ENCODE results near the gene FOXJ1. TPM values are rescaled to one million over a fixed set of nuclear protein-coding genes. Genes with fewer than 3 reads are reported as not detected.

The FOXJ1 gene
- total and polyA plus RNA-seq, 2 experiments from 2014 or later: 1.1 to 1.6 TPM

DNA sequence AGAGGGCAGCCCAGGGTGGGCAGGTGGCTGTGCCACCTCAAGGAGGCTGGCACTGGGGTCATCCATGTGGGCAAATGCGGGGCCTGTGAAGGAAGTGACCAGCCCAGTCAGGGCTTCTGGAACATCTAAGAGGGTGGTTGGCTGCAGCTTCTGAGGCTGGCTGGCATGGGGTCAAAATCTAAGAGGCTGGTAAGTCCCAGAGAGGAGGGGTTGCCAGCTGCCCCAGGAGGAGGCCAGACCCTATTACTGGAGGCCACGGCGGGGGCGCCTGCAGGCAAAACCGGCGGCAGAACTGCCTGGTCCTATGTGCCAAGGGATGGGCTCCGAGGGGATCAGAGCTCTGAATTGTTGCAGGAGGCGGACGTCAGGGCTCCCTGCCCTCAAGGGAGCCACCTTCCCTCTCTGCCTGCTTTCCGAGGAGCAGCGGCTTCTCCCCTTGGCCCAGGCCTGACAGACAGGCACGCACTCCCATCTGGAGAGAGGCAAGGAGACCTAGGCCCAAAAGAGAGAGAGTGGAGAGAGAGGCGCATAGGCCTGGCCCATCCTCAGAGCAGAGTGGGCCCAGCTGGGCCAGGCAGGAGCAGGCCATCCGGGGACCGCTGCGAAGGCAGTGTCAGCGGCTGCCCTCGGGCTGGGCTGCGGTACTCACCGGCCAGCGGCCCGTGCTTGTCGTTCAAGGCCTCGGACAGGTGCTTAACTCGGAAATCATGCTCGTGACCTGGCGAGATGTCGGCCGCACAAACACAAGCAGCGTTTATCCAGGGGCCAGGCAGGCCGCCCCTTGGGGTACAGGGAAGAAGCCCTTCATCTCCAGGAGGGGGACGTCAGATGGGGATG lies 51.1 kb downstream of the FOXJ1 start:
- no peaks in the 10 kb centered on the region for H3K36me3 ChIP-seq (replicated peaks; ENCODE audit: insufficient read depth, low read depth)
- H4K20me1 ChIP-seq (ENCODE audit: insufficient read depth, poor library complexity, severe bottlenecking): no peaks in the 10 kb centered on the region
- H3K27me3 ChIP-seq: no peaks in the 10 kb centered on the region

GRCh38 chr17:76088868-76089576 lies 52.0 kb downstream of the FOXJ1 start:
- no peaks in the 10 kb centered on the region for H4K20me1 ChIP-seq (ENCODE audit: insufficient read depth, poor library complexity, severe bottlenecking)
- WGBS (ENCODE audit: low lambda C conversion rate, missing lambda C conversion rate): 95% methylated on average over 21 of the region's 25 CpGs
- no peak overlapping the region for H2AFZ ChIP-seq

More for the DNA sequence above, 51.1 kb downstream of the FOXJ1 start:
- Histone ChIP-seq H3K9me3 (ENCODE audit: low read depth) (no peaks in the 10 kb centered on the region), H3K4me1 (ENCODE audit: insufficient read depth) (no peaks in the 10 kb centered on the region), H2AFZ (no peak overlapping the region), H3K4me2 (no peak overlapping the region), H3K27ac (no peak overlapping the region), H3K79me2 (no peaks in the 10 kb centered on the region), H3K9me2 (replicated peaks; ENCODE audit: insufficient read depth) (no peaks in the 10 kb centered on the region), H3K4me3 (no peak overlapping the region)
- WGBS (ENCODE audit: low lambda C conversion rate, missing lambda C conversion rate): 96% methylated on average over 32 of the region's 32 CpGs
- TF ChIP-seq EZH2phosphoT487 (IDR thresholded peaks at IDR 0.05; ENCODE audit: low read depth, severe bottlenecking, unreplicated experiment) (no peak), EZH2 (IDR thresholded peaks at IDR 0.05; ENCODE audit: borderline replicate concordance) (no peak)
- TF ChIP-seq, protein P1, sequence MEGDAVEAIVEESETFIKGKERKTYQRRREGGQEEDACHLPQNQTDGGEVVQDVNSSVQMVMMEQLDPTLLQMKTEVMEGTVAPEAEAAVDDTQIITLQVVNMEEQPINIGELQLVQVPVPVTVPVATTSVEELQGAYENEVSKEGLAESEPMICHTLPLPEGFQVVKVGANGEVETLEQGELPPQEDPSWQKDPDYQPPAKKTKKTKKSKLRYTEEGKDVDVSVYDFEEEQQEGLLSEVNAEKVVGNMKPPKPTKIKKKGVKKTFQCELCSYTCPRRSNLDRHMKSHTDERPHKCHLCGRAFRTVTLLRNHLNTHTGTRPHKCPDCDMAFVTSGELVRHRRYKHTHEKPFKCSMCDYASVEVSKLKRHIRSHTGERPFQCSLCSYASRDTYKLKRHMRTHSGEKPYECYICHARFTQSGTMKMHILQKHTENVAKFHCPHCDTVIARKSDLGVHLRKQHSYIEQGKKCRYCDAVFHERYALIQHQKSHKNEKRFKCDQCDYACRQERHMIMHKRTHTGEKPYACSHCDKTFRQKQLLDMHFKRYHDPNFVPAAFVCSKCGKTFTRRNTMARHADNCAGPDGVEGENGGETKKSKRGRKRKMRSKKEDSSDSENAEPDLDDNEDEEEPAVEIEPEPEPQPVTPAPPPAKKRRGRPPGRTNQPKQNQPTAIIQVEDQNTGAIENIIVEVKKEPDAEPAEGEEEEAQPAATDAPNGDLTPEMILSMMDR (IDR thresholded peaks at IDR 0.05; ENCODE audit: poor library complexity): no peak
- no peak for DNase-seq (ENCODE audit: low spot score)

GRCh38 chr17:76088041-76088867 lies 52.8 kb downstream of the FOXJ1 start:
- Histone ChIP-seq H3K27ac (no peak overlapping the region), H2AFZ (no peak overlapping the region), H3K9me2 (replicated peaks; ENCODE audit: insufficient read depth) (no peaks in the 10 kb centered on the region), H3K9me3 (ENCODE audit: low read depth) (no peaks in the 10 kb centered on the region), H3K27me3 (no peaks in the 10 kb centered on the region), H4K20me1 (ENCODE audit: insufficient read depth, poor library complexity, severe bottlenecking) (no peaks in the 10 kb centered on the region), H3K36me3 (replicated peaks; ENCODE audit: insufficient read depth, low read depth) (no peaks in the 10 kb centered on the region), H3K4me1 (ENCODE audit: insufficient read depth) (no peaks in the 10 kb centered on the region), H3K4me3 (no peak overlapping the region), H3K4me2 (no peak overlapping the region), H3K79me2 (no peaks in the 10 kb centered on the region)
- TF ChIP-seq, protein P1 (IDR thresholded peaks at IDR 0.05; ENCODE audit: poor library complexity): no peak
- no peak for TF ChIP-seq EZH2 (IDR thresholded peaks at IDR 0.05; ENCODE audit: borderline replicate concordance)
- TF ChIP-seq EZH2phosphoT487 (IDR thresholded peaks at IDR 0.05; ENCODE audit: low read depth, severe bottlenecking, unreplicated experiment): no peak
- no peak for DNase-seq (ENCODE audit: low spot score)
- 93% methylated on average over 24 of the region's 25 CpGs for WGBS (ENCODE audit: low lambda C conversion rate, missing lambda C conversion rate)

More at GRCh38 chr17:76088868-76089576, 52.0 kb downstream of the FOXJ1 start:
- Histone ChIP-seq H3K4me3 (no peak overlapping the region), H3K4me2 (no peak overlapping the region), H3K79me2 (no peaks in the 10 kb centered on the region), H3K9me2 (replicated peaks; ENCODE audit: insufficient read depth) (no peaks in the 10 kb centered on the region), H3K27ac (no peak overlapping the region), H3K4me1 (ENCODE audit: insufficient read depth) (no peaks in the 10 kb centered on the region), H3K27me3 (no peaks in the 10 kb centered on the region), H3K9me3 (ENCODE audit: low read depth) (no peaks in the 10 kb centered on the region), H3K36me3 (replicated peaks; ENCODE audit: insufficient read depth, low read depth) (no peaks in the 10 kb centered on the region)
- no peak for DNase-seq (ENCODE audit: low spot score)
- no peak for TF ChIP-seq EZH2phosphoT487 (IDR thresholded peaks at IDR 0.05; ENCODE audit: low read depth, severe bottlenecking, unreplicated experiment)
- TF ChIP-seq, protein P1 (IDR thresholded peaks at IDR 0.05; ENCODE audit: poor library complexity): no peak
- no peak for TF ChIP-seq EZH2 (IDR thresholded peaks at IDR 0.05; ENCODE audit: borderline replicate concordance)
